ENCODE results near the gene RAPGEF5. TPM values are rescaled to one million over a fixed set of nuclear protein-coding genes. Genes with fewer than 3 reads are reported as not detected.
A peak's percentile ranks its signal among the peaks of the same experiment; 100 is the strongest.

The RAPGEF5 gene
- total RNA-seq, 1 experiment from 2014 or later, result 5.6 TPM

GRCh38 chr7:22394739-22395138 lies 37.8 kb upstream of the RAPGEF5 start:
- ATAC-seq (no peak), DNase-seq (no peak)
- H3K4me2 ChIP-seq (ENCODE audit: low read length), result no peak overlapping the region

GRCh38 chr7:22393913-22394729 lies 37.2 kb upstream of the RAPGEF5 start:
- Histone ChIP-seq H2AFZ (ENCODE audit: low read length) (0 out of 2 replicates have a peak overlapping the region, but pooled peaks have one; percentile 18), H3K4me2 (ENCODE audit: low read length) (no peak overlapping the region), H3K4me3 (ENCODE audit: low read length) (no peak overlapping the region), H3K9me3 (ENCODE audit: low read length) (no peaks in the 10 kb centered on the region), H3K36me3 (ENCODE audit: low read depth, low read length) (no peaks in the 10 kb centered on the region), H3K27me3 (ENCODE audit: low read length) (no peaks in the 10 kb centered on the region), H3K4me1 (ENCODE audit: insufficient read depth, low read length) (no peaks in the 10 kb centered on the region), H3K9me2 (replicated peaks; ENCODE audit: low read length) (no peaks in the 10 kb centered on the region), H3F3A (ENCODE audit: low read length, unreplicated experiment) (no peaks in the 10 kb centered on the region), H3K9ac (ENCODE audit: low read length) (no peak overlapping the region), H3K79me2 (ENCODE audit: low read length) (no peaks in the 10 kb centered on the region), H4K20me1 (ENCODE audit: low read length) (no peaks in the 10 kb centered on the region), H3K27ac (ENCODE audit: low read length) (no peak overlapping the region)
- DNase-seq, result no peak
- no peak; the same call in 1 of the 2 replicates for ATAC-seq
- CTCF ChIA-PET, result no interaction called here
- no peak for TF ChIP-seq EZH2 (IDR thresholded peaks at IDR 0.05; ENCODE audit: low read length, unreplicated experiment)
- TF ChIP-seq EZH2phosphoT487 (IDR thresholded peaks at IDR 0.05; ENCODE audit: borderline replicate concordance, low read length), result no peak
- no peak for TF ChIP-seq CTCF (conservative IDR thresholded peaks at IDR 0.05; ENCODE audit: low read depth, low read length)
- intact Hi-C loops (cut with micrococcal nuclease), result no loop called here
- BruUV-seq (replicated peaks), result no TSS peak
- POLR2A ChIA-PET (ENCODE audit: unreplicated experiment), result interaction anchor here (0.5 kb wide), 1 partner anchor 41 kb away, joined by 6 read pairs; no protein-coding TSS in a partner anchor

More at GRCh38 chr7:22394739-22395138, 37.8 kb upstream of the RAPGEF5 start:
- H2AFZ ChIP-seq (ENCODE audit: low read length), result no peak overlapping the region
- no peak overlapping the region for H3K27ac ChIP-seq (ENCODE audit: low read length)
- no TSS peak for BruUV-seq (replicated peaks)
- TF ChIP-seq CTCF (conservative IDR thresholded peaks at IDR 0.05; ENCODE audit: low read depth, low read length) (no peak), EZH2 (IDR thresholded peaks at IDR 0.05; ENCODE audit: low read length, unreplicated experiment) (no peak), EZH2phosphoT487 (IDR thresholded peaks at IDR 0.05; ENCODE audit: borderline replicate concordance, low read length) (no peak)
- H3K79me2 ChIP-seq (ENCODE audit: low read length), result no peaks in the 10 kb centered on the region
- H3K9me3 ChIP-seq (ENCODE audit: low read length), result no peaks in the 10 kb centered on the region
- no peaks in the 10 kb centered on the region for H3K4me1 ChIP-seq (ENCODE audit: insufficient read depth, low read length)
- no peaks in the 10 kb centered on the region for H3F3A ChIP-seq (ENCODE audit: low read length, unreplicated experiment)
- H3K4me3 ChIP-seq (ENCODE audit: low read length), result no peak overlapping the region
- POLR2A ChIA-PET (ENCODE audit: unreplicated experiment), result no interaction called here
- intact Hi-C loops (cut with micrococcal nuclease), result no loop called here
- no peaks in the 10 kb centered on the region for H4K20me1 ChIP-seq (ENCODE audit: low read length)
- H3K9me2 ChIP-seq (replicated peaks; ENCODE audit: low read length), result no peaks in the 10 kb centered on the region
- CTCF ChIA-PET, result no interaction called here
- H3K36me3 ChIP-seq (ENCODE audit: low read depth, low read length), result no peaks in the 10 kb centered on the region
- H3K27me3 ChIP-seq (ENCODE audit: low read length), result no peaks in the 10 kb centered on the region
- H3K9ac ChIP-seq (ENCODE audit: low read length), result no peak overlapping the region

GRCh38 chr7:22390516-22390915 lies 33.6 kb upstream of the RAPGEF5 start:
- ATAC-seq (no peak; the same call in 1 of the 2 replicates), DNase-seq (no peak)
- Histone ChIP-seq H3K27me3 (ENCODE audit: low read length) (no peaks in the 10 kb centered on the region), H2AFZ (ENCODE audit: low read length) (no peak overlapping the region), H3K4me1 (ENCODE audit: insufficient read depth, low read length) (no peaks in the 10 kb centered on the region), H3K9me2 (replicated peaks; ENCODE audit: low read length) (no peaks in the 10 kb centered on the region), H3K36me3 (ENCODE audit: low read depth, low read length) (no peaks in the 10 kb centered on the region), H3K4me2 (ENCODE audit: low read length) (no peak overlapping the region), H3K79me2 (ENCODE audit: low read length) (no peaks in the 10 kb centered on the region), H3F3A (ENCODE audit: low read length, unreplicated experiment) (no peaks in the 10 kb centered on the region), H3K9ac (ENCODE audit: low read length) (no peak overlapping the region), H4K20me1 (ENCODE audit: low read length) (no peaks in the 10 kb centered on the region), H3K4me3 (ENCODE audit: low read length) (no peak overlapping the region), H3K9me3 (ENCODE audit: low read length) (no peaks in the 10 kb centered on the region), H3K27ac (ENCODE audit: low read length) (no peak overlapping the region)
- TF ChIP-seq CTCF (conservative IDR thresholded peaks at IDR 0.05; ENCODE audit: low read depth, low read length), result no peak
- TF ChIP-seq EZH2 (IDR thresholded peaks at IDR 0.05; ENCODE audit: low read length, unreplicated experiment), result no peak
- TF ChIP-seq EZH2phosphoT487 (IDR thresholded peaks at IDR 0.05; ENCODE audit: borderline replicate concordance, low read length), result no peak
- intact Hi-C loops (cut with micrococcal nuclease), result no loop called here
- CTCF ChIA-PET, result no interaction called here
- POLR2A ChIA-PET (ENCODE audit: unreplicated experiment), result no interaction called here
- no TSS peak for BruUV-seq (replicated peaks)

Data from PC-3 (cell line).